IMR-90 (cell line): ENCODE results near the gene NPEPL1. TPM values are rescaled to one million over a fixed set of nuclear protein-coding genes. Genes with fewer than 3 reads are reported as not detected.

ENCODE experiments used
- ATAC-seq: fragments of 200-7000 bp; cut with Tn5 transposase; 2 replicates; pipeline ENCODE4 v1.9.1; 2020; ENCODE audit warnings: low read depth, mild to moderate bottlenecking, moderate library complexity
- BruUV-seq: library from RNA; stranded (reverse); fragments of 400-500 nt; replicated peaks from 2 replicates; lab custom pipeline; 2021; lab: Mats Ljungman, UMichigan
- CTCF ChIA-PET: fragments of 300-600 bp; formaldehyde crosslinking; extraction: SDS; loops from one replicate; lab custom pipeline; 2021; ENCODE audit warnings: antibody characterized with exemption; lab: Yijun Ruan, JAX
- POLR2A ChIA-PET: fragments of 300-600 bp; sonication (Branson Sonifier 250); formaldehyde crosslinking; loops from one replicate; lab custom pipeline; 2022; ENCODE audit warnings: antibody characterized with exemption; ENCODE audit not compliant: unreplicated experiment; lab: Charles Lee
- DNase-seq: peaks from one replicate; pipeline ENCODE4 v3.0.0; 2013
- H2AFZ ChIP-seq: replicated peaks from 2 replicates; pipeline ENCODE3; 2013; ENCODE audit warnings: low read length, mild to moderate bottlenecking; ENCODE audit not compliant: poor library complexity
- H2AK5ac ChIP-seq: 2 replicates; pipeline ENCODE4 v1.6.1; 2013; ENCODE audit warnings: low read depth, low read length, inconsistent platforms
- H2AK9ac ChIP-seq: replicated peaks from 2 replicates; pipeline ENCODE3; 2013; ENCODE audit warnings: mild to moderate bottlenecking, low read depth, low read length, moderate library complexity; ENCODE audit not compliant: poor library complexity
- H2BK120ac ChIP-seq: 2 replicates; pipeline ENCODE4 v1.6.1; 2013; ENCODE audit warnings: low read depth, low read length, inconsistent platforms
- H2BK15ac ChIP-seq: 3 replicates; pipeline ENCODE4 v1.6.1; 2013; ENCODE audit warnings: low read depth, low read length, inconsistent platforms
- H2BK20ac ChIP-seq: 2 replicates; pipeline ENCODE4 v1.6.1; 2013; ENCODE audit warnings: low read depth, mild to moderate bottlenecking, inconsistent platforms, low read length, moderate library complexity
- H2BK5ac ChIP-seq: 2 replicates; pipeline ENCODE4 v1.6.1; 2013; ENCODE audit warnings: mild to moderate bottlenecking, low read depth, low read length, inconsistent platforms; ENCODE audit not compliant: poor library complexity, severe bottlenecking
- H3K14ac ChIP-seq: replicated peaks from 2 replicates; pipeline ENCODE4 v1.6.1; 2013; ENCODE audit warnings: low read depth, low read length, inconsistent platforms
- H3K18ac ChIP-seq: 2 replicates; pipeline ENCODE4 v1.6.1; 2013; ENCODE audit warnings: low read depth, low read length, control low read depth
- H3K23ac ChIP-seq: 2 replicates; pipeline ENCODE4 v1.6.1; 2013; ENCODE audit warnings: low read depth, low read length, inconsistent platforms
- H3K27ac ChIP-seq: 2 replicates; pipeline ENCODE4 v1.5.1; 2013; ENCODE audit warnings: mild to moderate bottlenecking, control low read depth, low read length; ENCODE audit not compliant: insufficient read depth
- H3K27me3 ChIP-seq: 2 replicates; pipeline ENCODE4 v1.6.1; 2013; ENCODE audit warnings: low read length; ENCODE audit not compliant: control insufficient read depth, insufficient read depth
- H3K36me3 ChIP-seq: 2 replicates; pipeline ENCODE4 v1.6.1; 2013; ENCODE audit warnings: low read length, mixed read lengths; ENCODE audit not compliant: control insufficient read depth, insufficient read depth
- H3K4ac ChIP-seq: 2 replicates; pipeline ENCODE4 v1.6.1; 2013; ENCODE audit warnings: low read depth, low read length, inconsistent platforms
- H3K4me1 ChIP-seq: 2 replicates; pipeline ENCODE4 v1.6.1; 2013; ENCODE audit warnings: low read length, mixed read lengths; ENCODE audit not compliant: control insufficient read depth, insufficient read depth
- H3K4me2 ChIP-seq: 2 replicates; pipeline ENCODE4 v1.6.1; 2013; ENCODE audit warnings: low read depth, mild to moderate bottlenecking, control low read depth, low read length, moderate library complexity
- H3K4me3 ChIP-seq: 2 replicates; pipeline ENCODE4 v1.5.1; 2013; ENCODE audit warnings: low read depth, mild to moderate bottlenecking, control low read depth, low read length, moderate library complexity; ENCODE audit not compliant: insufficient read depth
- H3K56ac ChIP-seq: 2 replicates; pipeline ENCODE4 v1.6.1; 2013; ENCODE audit warnings: low read length, inconsistent platforms; ENCODE audit not compliant: insufficient read depth; ENCODE audit errors: extremely low read depth
- H3K79me1 ChIP-seq, 2 experiments: 2 replicates each; pipeline ENCODE4 v1.6.1; 2013; ENCODE audit warnings: low read length in 2 of 2, inconsistent platforms in 1 of 2, low read depth in 1 of 2
- H3K9ac ChIP-seq: 2 replicates; pipeline ENCODE4 v1.6.1; 2013; ENCODE audit warnings: low read depth, low read length, control low read depth
- H3K9me1 ChIP-seq: 2 replicates; pipeline ENCODE4 v1.6.1; 2013; ENCODE audit warnings: low read length, inconsistent platforms; ENCODE audit not compliant: insufficient read depth
- H3K9me3 ChIP-seq: 2 replicates; pipeline ENCODE4 v1.6.1; 2013; ENCODE audit warnings: low read length; ENCODE audit not compliant: control insufficient read depth, insufficient read depth
- H4K20me1 ChIP-seq: 2 replicates; pipeline ENCODE4 v1.6.1; 2013; ENCODE audit warnings: low read length, inconsistent platforms; ENCODE audit not compliant: insufficient read depth
- H4K5ac ChIP-seq: 2 replicates; pipeline ENCODE4 v1.6.1; 2013; ENCODE audit warnings: mild to moderate bottlenecking, low read depth, low read length, control low read depth
- H4K8ac ChIP-seq, 2 experiments: 2 replicates each; pipeline ENCODE4 v1.6.1; 2013; ENCODE audit warnings: low read depth in 2 of 2, low read length in 2 of 2, control low read depth in 1 of 2, inconsistent platforms in 1 of 2
- H4K91ac ChIP-seq: 2 replicates; pipeline ENCODE4 v1.6.1; 2013; ENCODE audit warnings: low read depth, low read length, inconsistent platforms; ENCODE audit not compliant: insufficient read depth
- BHLHE40 ChIP-seq: fragments of 150-350 bp; IDR thresholded peaks from 2 replicates; pipeline ENCODE4 v1.6.1; 2016; ENCODE audit warnings: mild to moderate bottlenecking, low read depth, low read length
- CEBPB ChIP-seq: IDR thresholded peaks from 2 replicates; pipeline ENCODE4 v1.6.1; 2012; ENCODE audit warnings: low read depth, low read length, improper control_type of control experiment
- CHD1 ChIP-seq: IDR thresholded peaks from 2 replicates; pipeline ENCODE4 v1.6.1; 2012; ENCODE audit warnings: low read depth, low read length, improper control_type of control experiment
- CTCF ChIP-seq: conservative IDR thresholded peaks from 2 replicates; pipeline ENCODE4 v1.5.1; 2012; ENCODE audit warnings: mild to moderate bottlenecking, low read depth, low read length, improper control_type of control experiment
- ELK1 ChIP-seq: fragments of 150-350 bp; IDR thresholded peaks from 2 replicates; pipeline ENCODE4 v1.6.1; 2016; ENCODE audit warnings: low read depth, mild to moderate bottlenecking, low read length, moderate library complexity, borderline replicate concordance
- FOS ChIP-seq: fragments of 150-350 bp; IDR thresholded peaks from 2 replicates; pipeline ENCODE4 v1.6.1; 2016; ENCODE audit warnings: low read depth, low read length
- MAFK ChIP-seq: IDR thresholded peaks from 2 replicates; pipeline ENCODE4 v1.6.1; 2012; ENCODE audit warnings: low read depth, low read length, improper control_type of control experiment
- MAZ ChIP-seq: IDR thresholded peaks from 2 replicates; pipeline ENCODE4 v1.6.1; 2012; ENCODE audit warnings: low read depth, mild to moderate bottlenecking, low read length, improper control_type of control experiment, moderate library complexity, borderline replicate concordance
- MXI1 ChIP-seq: IDR thresholded peaks from 2 replicates; pipeline ENCODE4 v1.6.1; 2012; ENCODE audit warnings: low read depth, mild to moderate bottlenecking, low read length, moderate library complexity, borderline replicate concordance
- NFE2L2 ChIP-seq: fragments of 150-350 bp; IDR thresholded peaks from 2 replicates; pipeline ENCODE4 v1.6.1; 2016; ENCODE audit warnings: low read depth, mild to moderate bottlenecking, low read length
- POLR2A ChIP-seq: IDR thresholded peaks from 2 replicates; pipeline ENCODE4 v1.6.1; 2012; ENCODE audit warnings: mild to moderate bottlenecking, low read depth, low read length
- RAD21 ChIP-seq: IDR thresholded peaks from 2 replicates; pipeline ENCODE4 v1.6.1; 2012; ENCODE audit warnings: low read length, improper control_type of control experiment
- RCOR1 ChIP-seq: IDR thresholded peaks from 2 replicates; pipeline ENCODE4 v1.6.1; 2012; ENCODE audit warnings: mild to moderate bottlenecking, low read length, improper control_type of control experiment; ENCODE audit not compliant: insufficient replicate concordance
- RFX5 ChIP-seq: IDR thresholded peaks from 2 replicates; pipeline ENCODE4 v1.8.0; 2012; ENCODE audit warnings: low read depth, mild to moderate bottlenecking, low read length, moderate library complexity
- SMC3 ChIP-seq: fragments of 150-350 bp; IDR thresholded peaks from 2 replicates; pipeline ENCODE4 v1.6.1; 2016; ENCODE audit warnings: low read depth, mild to moderate bottlenecking, antibody characterized with exemption, low read length, moderate library complexity
- USF2 ChIP-seq: fragments of 150-350 bp; IDR thresholded peaks from 2 replicates; pipeline ENCODE4 v1.6.1; 2017; ENCODE audit warnings: mild to moderate bottlenecking, antibody characterized with exemption, low read length, low read depth
- WGBS, 2 experiments: methylation state at CpG; one replicate each; pipeline versions ENCODE4 v1.1.5 to v1.1.7; 2013; ENCODE audit warnings: missing lambda C conversion rate in 2 of 2; ENCODE audit not compliant: insufficient read length in 1 of 2; ENCODE audit errors: extremely low coverage in 2 of 2; 5-methylcytosine and 5-hydroxymethylcytosine counted together
- dilution Hi-C: fragments of 300-500 bp; cut with HindIII; formaldehyde crosslinking; loops from one replicate; pipeline ENCODE4 v1.14.3; 2018; ENCODE audit warnings: low sequenced_read_pairs; ENCODE audit not compliant: unreplicated experiment
- in situ Hi-C: fragments of 300-500 bp; cut with MboI; formaldehyde crosslinking; loops from 3 replicates; pipeline ENCODE4 v1.14.3; 2019; ENCODE audit warnings: low sequenced_read_pairs, inconsistent platforms, mixed read lengths
- intact Hi-C: fragments of 100-400 bp; cut with micrococcal nuclease; formaldehyde crosslinking; loops from 2 replicates; pipeline ENCODE4 v1.10.0; 2022
- polyA plus RNA-seq, 3 experiments: library from polyadenylated mRNA; depleted of rRNA; stranded (reverse); fragments of >200 nt; gene quantifications; 2 replicates each; pipeline ENCODE4 v1.2.3, GENCODE V29; 2012; ENCODE audit warnings: low replicate concordance in 1 of 3
- total RNA-seq: library from RNA; depleted of rRNA; stranded (reverse); fragments of >200 nt; gene quantifications from 2 replicates; pipeline ENCODE4 v1.2.3, GENCODE V29; 2012

The NPEPL1 gene
- total and polyA plus RNA-seq, 2 of the 4 experiments (the other 2 are of a cell fraction): 6.3 to 10.4 TPM

DNA sequence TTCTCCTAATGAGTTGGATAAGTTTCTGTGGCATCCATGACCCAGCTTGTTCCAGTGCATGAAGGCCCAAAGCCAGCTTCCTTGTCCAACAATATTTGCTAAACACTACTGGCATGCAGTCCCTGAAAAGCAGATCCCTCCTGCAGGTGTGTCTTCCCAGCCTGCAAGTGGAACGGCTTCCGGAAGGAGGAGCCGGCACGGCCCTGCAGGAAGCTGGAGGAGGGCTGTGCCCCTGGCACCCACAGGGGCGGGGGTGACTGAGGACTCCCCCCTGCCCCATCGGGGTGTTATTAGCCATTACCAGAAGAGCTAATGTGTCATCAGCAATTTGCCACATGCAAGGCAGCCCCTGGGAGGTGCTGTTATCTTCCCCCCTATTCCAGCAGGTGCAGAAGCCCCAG is 27.4 kb downstream of the NPEPL1 start:
- in situ Hi-C loops: no loop called here
- Histone ChIP-seq H2AK9ac (no peak overlapping the region), H3K23ac (no peak overlapping the region), H3K27ac (no peak overlapping the region), H4K91ac (no peak overlapping the region), H3K27me3 (peaks cover 37% of the 10 kb centered on the region), H3K4me1 (no peaks in the 10 kb centered on the region), H3K9me1 (no peaks in the 10 kb centered on the region), H2AK5ac (no peak overlapping the region), H2BK20ac (no peak overlapping the region), H2BK120ac (no peak overlapping the region), H3K9me3 (no peaks in the 10 kb centered on the region), H2BK5ac (no peak overlapping the region), H3K4ac (no peak overlapping the region), H4K20me1 (no peaks in the 10 kb centered on the region), H3K9ac (no peak overlapping the region), H4K8ac (no peak overlapping the region), H3K14ac (no peak overlapping the region), H3K56ac (no peak overlapping the region), H3K4me3 (no peak overlapping the region), H4K5ac (no peak overlapping the region), H3K18ac (no peak overlapping the region), H2BK15ac (no peak overlapping the region), H3K36me3 (no peaks in the 10 kb centered on the region), H2AFZ (no peak overlapping the region), H3K79me1 (no peaks in the 10 kb centered on the region), H3K4me2 (no peak overlapping the region)
- intact Hi-C loops: no loop called here
- 41% methylated on average over 5 of the region's 6 CpGs; no CpG with 5 or more reads in 1 of the 2 experiments for WGBS, 2 experiments
- ATAC-seq: no peak
- ChIA-PET POLR2A (no interaction called here), CTCF (no interaction called here)
- dilution Hi-C loops: no loop called here
- DNase-seq: no peak
- no TSS peak for BruUV-seq
- TF ChIP-seq RFX5 (no peak), POLR2A (no peak), MAFK (no peak), BHLHE40 (no peak), MXI1 (no peak), NFE2L2 (no peak), MAZ (no peak), SMC3 (no peak), CEBPB (no peak), FOS (no peak), RCOR1 (no peak), CHD1 (no peak), USF2 (no peak), RAD21 (no peak), CTCF (no peak), ELK1 (no peak)
